AG10803 (cell line): ENCODE measurements around the gene ZNF718.
A peak's percentile ranks its signal among the peaks of the same experiment; 100 is the strongest.
"Not testable (repeated sequence)": the region's sequence is repeated elsewhere in the genome, so short reads cannot be mapped to it uniquely, and the experiment has no call there.

Experiments
- DNase-seq: peaks from one replicate; pipeline ENCODE4 v3.0.0; 2010; ENCODE audit warnings: low read depth
- H3K4me3 ChIP-seq: 2 replicates; pipeline ENCODE4 v1.5.1; 2011; ENCODE audit warnings: mild to moderate bottlenecking, low read length, control low read depth
- CTCF ChIP-seq: conservative IDR thresholded peaks from 2 replicates; pipeline ENCODE4 v1.5.1; 2011; ENCODE audit warnings: mild to moderate bottlenecking, low read length, control low read depth, inconsistent platforms

ZNF718 gene

GRCh38 chr4:112771-113170 is 11.5 kb upstream of the ZNF718 start:
- no peak for DNase-seq
- no peak overlapping the region for H3K4me3 ChIP-seq
- TF ChIP-seq CTCF = no peak

- no peak for TF ChIP-seq CTCF
- DNase-seq = no peak
- no peak overlapping the region for H3K4me3 ChIP-seq
Measured at GRCh38 chr4:113732-114131, 10.6 kb upstream of the ZNF718 start.

- TF ChIP-seq CTCF = no peak
- no peak for DNase-seq
Measured at GRCh38 chr4:114149-114548, 10.2 kb upstream of the ZNF718 start.

GRCh38 chr4:116499-116898 is 7.8 kb upstream of the ZNF718 start:
- TF ChIP-seq CTCF = no peak
- DNase-seq = no peak
- H3K4me3 ChIP-seq = no peak overlapping the region

More at GRCh38 chr4:114149-114548, 10.2 kb upstream of the ZNF718 start:
- no peak overlapping the region for H3K4me3 ChIP-seq

- no peak overlapping the region for H3K4me3 ChIP-seq
- no peak for TF ChIP-seq CTCF
- no peak for DNase-seq
Measured at GRCh38 chr4:120616-121015, 3.7 kb upstream of the ZNF718 start.

- no peak overlapping the region for H3K4me3 ChIP-seq
- TF ChIP-seq CTCF = no peak
- DNase-seq = no peak
Measured at GRCh38 chr4:121408-122084, 2.8 kb upstream of the ZNF718 start.

- H3K4me3 ChIP-seq = peak overlapping the region; percentile 91
- not testable (repeated sequence) for DNase-seq
Measured at GRCh38 chr4:123922-124274, 403 bp upstream of the ZNF718 start.
